NCI-H2227 treated with DMSO at 0.1 percent for 48 hours (cell line): ENCODE results near the gene EXOSC7.
"Not testable (repeated sequence)": the region's sequence is repeated elsewhere in the genome, so short reads cannot be mapped to it uniquely, and the experiment has no call there.

Source experiments
- DNase-seq: peaks from one replicate; lab custom pipeline; 2025; lab: John Stamatoyannopoulos, UW

The EXOSC7 gene

DNA sequence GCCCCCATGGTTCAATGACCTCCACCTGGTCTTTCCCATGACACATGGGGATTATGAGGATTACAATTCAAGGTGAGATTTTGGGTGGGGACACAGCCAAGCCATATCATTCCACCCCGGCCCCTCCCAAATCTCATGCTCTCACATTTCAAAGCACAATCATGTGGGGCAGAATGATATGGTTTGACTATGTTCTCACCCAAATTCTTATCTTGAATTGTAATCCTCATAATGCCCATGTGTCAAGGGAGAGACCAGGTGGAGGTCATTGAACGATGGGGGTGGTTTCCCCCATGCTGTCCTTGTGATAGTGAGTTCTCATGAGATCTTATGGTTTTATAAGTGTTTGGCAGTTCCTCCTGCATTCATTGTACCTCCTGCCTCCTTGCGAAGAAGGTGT is 47.6 kb downstream of the EXOSC7 start:
- no peak for DNase-seq

GRCh38 chr3:45024542-45025255 is 48.7 kb downstream of the EXOSC7 start:
- DNase-seq: no peak

GRCh38 chr3:45026038-45026437 is 50.0 kb downstream of the EXOSC7 start, which contains the start of gene CLEC3B:
Gene CLEC3B, plus strand, starts transcription at chr3:45026303. Its CDS starts 60 bp downstream, at chr3:45026363.
- DNase-seq: no peak

- DNase-seq: no peak
Measured at GRCh38 chr3:45026957-45027356, 50.9 kb downstream of the EXOSC7 start.

DNA sequence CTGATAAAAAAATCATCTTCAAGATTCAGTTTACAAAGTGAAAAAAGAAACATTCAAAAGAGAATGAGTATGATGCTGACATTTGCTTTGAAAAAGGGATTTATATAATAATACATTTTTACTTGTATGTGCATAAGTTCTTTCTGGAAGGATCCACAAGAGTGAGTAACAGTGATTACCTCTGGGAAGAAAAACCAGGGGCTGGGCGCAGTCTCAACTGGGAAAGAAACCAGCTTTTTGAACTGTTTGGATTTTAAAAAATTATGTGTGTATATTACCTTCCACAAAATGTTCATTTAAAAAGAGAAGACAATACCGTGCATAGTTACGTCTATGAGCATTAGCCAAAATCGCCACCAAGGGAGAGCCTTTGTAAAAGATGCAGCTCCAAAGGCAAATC is 51.4 kb downstream of the EXOSC7 start:
- DNase-seq: no peak

GRCh38 chr3:45029216-45029615 is 53.2 kb downstream of the EXOSC7 start:
- no peak for DNase-seq

- DNase-seq: no peak
Measured at GRCh38 chr3:45029661-45030060, 53.6 kb downstream of the EXOSC7 start.

DNA sequence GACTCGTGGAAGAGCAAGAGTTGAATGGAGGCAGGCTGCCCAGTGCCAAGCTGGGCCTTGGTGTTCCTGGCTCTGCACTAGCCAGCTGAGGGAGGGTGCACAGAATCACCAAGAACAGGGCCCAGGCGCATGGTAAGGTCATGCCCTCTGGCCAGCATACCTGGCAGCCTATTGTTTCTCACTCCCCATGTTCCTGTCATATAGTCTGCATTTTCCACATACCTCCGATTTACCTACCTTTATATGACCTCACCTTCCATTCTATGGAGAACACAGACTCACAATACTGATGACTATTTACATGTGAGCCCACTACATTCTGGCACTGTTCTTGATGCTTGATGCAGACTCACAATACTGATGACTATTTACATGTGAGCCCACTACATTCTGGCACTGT is 55.5 kb downstream of the EXOSC7 start:
- no peak for DNase-seq

DNA sequence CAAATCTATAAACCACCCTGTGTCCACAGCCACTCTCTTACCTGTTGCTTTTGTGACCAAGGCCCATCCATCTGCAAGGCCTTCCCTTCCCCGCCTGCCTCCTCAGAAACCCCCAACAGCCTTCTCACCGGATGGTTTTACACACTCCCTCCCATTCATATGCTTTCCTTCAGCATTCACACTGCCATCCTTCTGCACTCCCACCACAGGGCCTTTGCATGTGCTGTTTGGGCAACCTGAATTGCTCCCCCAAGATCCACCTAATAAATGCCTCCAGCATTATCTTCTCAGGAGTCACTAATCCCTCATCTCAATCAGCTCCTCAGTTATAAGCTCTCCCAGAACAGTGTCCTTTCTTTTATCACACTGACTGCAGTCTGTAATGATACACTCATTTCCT is 56.1 kb downstream of the EXOSC7 start:
- no peak for DNase-seq

- no peak for DNase-seq
Measured at GRCh38 chr3:45033791-45034190, 57.7 kb downstream of the EXOSC7 start.

- DNase-seq: no peak
Measured at GRCh38 chr3:45034612-45035252, 58.7 kb downstream of the EXOSC7 start.

GRCh38 chr3:45035441-45036301 is 59.6 kb downstream of the EXOSC7 start:
- DNase-seq: no peak

- peak; percentile 85 for DNase-seq
Measured at GRCh38 chr3:45037720-45038455, 61.8 kb downstream of the EXOSC7 start.

GRCh38 chr3:45041666-45042065 is 65.6 kb downstream of the EXOSC7 start:
- no peak for DNase-seq

- no peak for DNase-seq
Measured at GRCh38 chr3:45042162-45042561, 66.1 kb downstream of the EXOSC7 start.

GRCh38 chr3:45043728-45044299 is 67.8 kb downstream of the EXOSC7 start:
- no peak for DNase-seq

DNA sequence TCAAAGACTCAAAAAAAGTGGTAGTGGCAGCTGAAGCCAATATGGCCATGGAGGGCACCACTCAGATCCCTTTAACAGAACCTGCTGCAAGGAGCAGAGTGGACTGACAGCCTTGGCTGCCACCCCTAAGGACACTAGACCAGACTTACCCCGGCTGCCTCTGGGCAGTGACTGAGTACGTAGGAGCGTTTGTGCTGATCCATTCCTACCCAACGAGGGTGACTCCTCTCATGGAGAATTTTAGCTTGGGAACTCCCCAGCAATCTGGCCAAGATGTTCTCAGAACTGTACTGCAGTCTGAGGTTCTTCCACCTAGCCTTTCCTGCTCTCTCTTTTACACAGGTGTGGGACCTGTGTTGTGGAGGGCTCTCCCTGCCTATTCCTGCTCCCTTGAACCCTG is 72.2 kb downstream of the EXOSC7 start:
- no peak for DNase-seq

DNA sequence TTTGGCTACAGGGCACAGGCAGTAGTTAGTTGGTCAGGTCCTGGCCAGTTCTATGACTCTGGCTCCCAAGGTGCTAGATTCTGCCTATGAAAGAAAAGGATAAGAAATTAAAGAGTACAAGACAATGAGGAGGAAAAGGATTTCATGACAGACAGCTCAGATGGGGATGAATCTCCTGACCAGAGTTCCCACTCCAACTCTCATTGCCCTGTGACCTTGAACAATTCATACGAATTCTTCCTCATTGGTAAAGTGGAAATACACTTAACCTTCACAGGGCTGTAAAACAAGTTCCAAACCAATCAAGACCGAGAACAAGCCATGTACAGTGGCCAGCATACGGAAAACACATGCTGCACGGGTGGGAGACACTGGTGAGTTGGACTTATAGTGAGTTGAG is 73.8 kb downstream of the EXOSC7 start:
- DNase-seq: no peak

DNA sequence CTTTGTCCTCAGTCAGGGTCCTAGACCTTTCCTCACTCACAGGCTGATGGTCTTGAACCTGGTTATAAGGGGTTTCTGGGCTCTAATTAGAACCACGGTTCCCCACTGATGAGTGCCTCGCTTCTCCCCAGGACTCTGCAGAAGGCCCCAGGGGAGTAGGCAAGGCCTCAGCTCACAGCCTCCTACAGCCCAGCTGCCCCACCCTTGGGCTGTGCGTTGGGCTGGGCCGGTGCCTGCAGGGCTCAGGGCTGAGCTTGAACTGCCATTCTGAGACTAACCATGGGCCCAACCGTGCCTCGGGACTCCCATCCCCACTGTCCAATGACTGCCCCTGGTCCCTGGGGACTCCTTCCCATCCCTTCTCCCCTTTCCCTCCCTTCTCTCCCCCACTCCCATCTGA is 75.6 kb downstream of the EXOSC7 start:
- DNase-seq: no peak

DNA sequence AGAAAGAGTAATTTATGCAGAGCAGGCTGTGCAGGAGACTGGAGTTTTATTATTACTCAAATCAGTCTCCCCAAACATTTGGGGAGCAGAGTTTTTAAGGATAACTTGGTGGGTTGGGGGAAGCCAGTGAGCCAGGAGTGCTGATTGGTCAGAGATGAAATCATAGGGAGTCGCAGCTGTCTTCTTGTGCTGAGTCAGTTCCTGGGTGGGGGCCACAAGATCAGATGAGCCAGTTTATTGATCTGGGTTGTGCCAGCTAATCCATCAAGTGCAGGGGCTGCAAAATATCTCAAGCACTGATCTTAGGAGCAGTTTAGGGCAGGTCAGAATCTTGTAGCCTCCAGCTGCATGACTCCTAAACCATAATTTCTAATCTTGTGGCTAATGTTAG is 77.8 kb downstream of the EXOSC7 start:
- not testable (repeated sequence) for DNase-seq

DNA sequence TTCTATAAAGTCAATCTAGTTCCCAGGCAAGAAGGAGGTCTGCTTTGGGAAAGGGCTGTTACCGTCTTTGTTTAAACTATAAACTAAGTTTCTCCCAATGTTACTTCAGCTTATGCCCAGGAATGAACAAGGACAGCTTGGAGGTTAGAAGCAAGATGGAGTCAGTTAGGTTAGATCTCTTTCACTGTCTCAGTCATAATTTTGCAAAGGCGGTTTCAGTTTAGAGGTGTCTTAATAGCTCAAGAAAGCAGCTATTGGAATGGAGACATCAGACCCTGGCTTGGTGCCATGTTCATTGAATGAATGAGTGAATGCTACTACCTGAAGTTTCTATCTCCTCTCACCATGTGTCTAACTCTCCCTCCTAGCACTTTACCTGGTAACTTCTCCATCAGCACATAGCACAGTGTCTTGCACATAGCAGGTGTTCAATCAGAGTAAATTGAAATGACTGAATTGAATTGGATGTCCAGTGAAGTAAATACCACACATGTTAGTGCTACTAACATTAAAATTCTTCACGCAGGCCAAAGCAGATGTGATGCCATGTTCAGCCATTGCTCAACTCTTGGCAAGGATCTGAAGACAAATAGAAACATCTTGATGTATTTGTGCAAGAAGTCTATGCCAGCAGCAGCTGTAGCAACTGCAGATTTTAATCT is 78.3 kb downstream of the EXOSC7 start:
- DNase-seq: no peak
